GM12873 (cell line): ENCODE results near the gene NTM.
A peak's percentile ranks its signal among the peaks of the same experiment; 100 is the strongest.

ENCODE experiments used
- TF ChIP-seq, protein P1 (sequence below): IDR thresholded peaks from 2 replicates; pipeline ENCODE4 v1.5.1; 2012; ENCODE audit warnings: low read depth, mild to moderate bottlenecking, moderate library complexity, low read length, control low read depth; ENCODE audit not compliant: insufficient read depth; ENCODE audit errors: missing control alignments

The NTM gene

DNA sequence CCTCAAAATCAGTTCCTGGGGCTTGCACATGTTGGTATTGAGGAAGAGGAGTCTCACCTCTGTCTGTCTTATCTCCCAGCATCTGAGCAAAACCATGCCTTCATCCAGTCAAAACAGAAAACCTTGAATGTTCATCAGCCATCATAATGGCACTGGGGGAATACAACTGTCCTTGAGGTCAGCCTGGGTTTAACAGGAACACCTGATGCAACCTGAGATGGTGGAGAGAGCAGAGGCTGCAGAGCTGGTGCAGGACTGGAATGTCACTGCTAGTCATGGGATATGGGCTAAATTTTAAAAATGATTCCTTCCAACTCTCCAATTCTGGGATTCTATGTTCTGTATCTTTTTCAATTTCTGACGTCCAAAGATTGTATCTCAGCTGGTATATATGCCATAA, 931.0 kb downstream of the NTM start:
- TF ChIP-seq, protein P1, sequence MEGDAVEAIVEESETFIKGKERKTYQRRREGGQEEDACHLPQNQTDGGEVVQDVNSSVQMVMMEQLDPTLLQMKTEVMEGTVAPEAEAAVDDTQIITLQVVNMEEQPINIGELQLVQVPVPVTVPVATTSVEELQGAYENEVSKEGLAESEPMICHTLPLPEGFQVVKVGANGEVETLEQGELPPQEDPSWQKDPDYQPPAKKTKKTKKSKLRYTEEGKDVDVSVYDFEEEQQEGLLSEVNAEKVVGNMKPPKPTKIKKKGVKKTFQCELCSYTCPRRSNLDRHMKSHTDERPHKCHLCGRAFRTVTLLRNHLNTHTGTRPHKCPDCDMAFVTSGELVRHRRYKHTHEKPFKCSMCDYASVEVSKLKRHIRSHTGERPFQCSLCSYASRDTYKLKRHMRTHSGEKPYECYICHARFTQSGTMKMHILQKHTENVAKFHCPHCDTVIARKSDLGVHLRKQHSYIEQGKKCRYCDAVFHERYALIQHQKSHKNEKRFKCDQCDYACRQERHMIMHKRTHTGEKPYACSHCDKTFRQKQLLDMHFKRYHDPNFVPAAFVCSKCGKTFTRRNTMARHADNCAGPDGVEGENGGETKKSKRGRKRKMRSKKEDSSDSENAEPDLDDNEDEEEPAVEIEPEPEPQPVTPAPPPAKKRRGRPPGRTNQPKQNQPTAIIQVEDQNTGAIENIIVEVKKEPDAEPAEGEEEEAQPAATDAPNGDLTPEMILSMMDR, result no peak

DNA sequence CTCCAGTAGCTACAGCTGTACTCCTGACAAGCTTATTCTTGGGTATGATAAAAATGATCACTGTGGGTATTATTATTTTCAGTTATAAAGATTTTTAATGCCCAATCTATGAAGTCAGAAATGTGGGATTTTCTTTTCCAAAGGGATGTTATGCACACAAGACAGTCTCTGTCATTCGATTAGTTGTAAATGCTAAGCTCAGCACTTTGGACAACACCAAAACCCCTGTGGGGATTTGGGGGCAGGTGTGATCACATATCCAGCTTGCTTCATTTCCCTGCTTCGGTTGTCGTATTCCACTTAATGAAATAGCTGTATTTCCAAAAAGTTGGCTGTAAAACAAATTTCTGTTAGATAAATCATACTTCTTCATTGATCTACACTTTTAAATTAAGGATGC, 931.5 kb downstream of the NTM start:
- TF ChIP-seq, protein P1, result no peak

DNA sequence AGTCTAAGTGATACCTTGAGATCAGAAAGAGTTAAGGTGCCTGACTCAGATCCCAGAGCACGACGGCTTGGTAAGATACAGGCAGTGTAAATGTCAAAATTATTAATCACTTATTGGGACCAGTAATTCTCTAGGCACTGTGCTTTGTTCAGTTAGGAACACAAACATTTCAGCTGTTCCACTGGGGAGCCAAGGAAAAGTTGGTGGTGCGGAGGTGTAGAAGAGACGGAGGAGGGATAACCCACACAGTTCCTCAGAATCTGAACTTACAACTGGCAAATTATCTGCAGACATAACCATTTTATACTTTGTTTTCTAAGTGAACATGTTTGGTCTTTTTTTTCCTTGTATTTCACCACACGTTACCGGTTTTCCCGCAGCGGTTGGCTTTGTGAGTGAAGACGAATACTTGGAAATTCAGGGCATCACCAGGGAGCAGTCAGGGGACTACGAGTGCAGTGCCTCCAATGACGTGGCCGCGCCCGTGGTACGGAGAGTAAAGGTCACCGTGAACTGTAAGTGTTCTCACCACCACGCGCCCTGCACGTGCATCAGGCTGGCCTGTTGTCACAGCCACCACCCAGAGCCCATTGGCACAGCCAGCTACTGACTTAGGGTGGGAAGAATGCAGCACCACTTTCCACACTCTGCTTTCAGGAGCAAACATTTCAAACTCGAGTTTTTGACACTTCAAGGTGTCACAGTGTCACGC, 937.0 kb downstream of the NTM start:
- TF ChIP-seq, protein P1, result no peak

DNA sequence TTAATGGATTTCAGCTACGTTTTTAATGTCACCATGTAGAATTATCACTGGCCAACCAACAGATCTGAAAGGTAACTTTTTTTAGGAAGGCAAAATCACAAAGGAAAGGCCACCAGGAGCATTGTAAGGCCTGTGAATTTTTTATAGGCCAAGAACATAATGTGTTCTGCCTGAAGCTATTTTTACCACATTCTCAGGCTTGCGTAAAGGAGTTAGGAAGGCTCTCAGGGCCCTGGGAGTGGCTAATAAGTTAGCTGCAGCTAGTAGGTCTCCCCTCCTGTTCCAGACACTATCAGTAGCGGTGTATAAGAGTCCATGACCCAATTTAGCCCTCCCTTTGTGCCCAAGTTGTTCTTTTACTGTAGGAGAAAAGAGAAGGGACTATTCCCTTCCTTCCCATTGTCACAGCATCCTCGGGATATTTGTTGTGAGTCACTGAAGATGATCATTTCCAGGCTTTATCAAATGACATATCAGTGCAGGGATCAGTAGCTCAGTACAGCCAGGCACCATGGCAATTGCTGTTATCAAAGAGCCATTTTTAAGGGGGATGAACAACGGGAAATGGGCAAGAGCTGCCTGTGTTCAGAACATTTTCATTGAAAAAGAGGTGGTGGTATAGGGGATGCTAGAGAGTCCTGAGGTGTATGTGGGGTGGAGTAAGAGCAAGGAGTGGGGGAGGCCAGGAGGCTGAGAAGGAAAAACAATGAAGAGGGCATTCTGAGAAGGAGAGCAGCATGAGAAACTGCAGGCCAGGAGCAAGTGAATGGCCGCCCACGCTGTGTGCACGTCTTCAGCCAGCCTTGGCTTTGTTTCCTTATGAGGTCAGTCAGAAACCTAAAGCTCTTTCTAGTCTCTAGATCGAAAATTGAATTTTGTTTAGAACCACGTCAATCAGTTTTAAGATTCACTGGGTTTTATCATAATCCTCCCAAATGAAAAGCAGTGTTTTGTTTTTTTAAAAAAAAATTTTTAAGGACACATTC, 940.3 kb downstream of the NTM start:
- TF ChIP-seq, protein P1, result no peak

DNA sequence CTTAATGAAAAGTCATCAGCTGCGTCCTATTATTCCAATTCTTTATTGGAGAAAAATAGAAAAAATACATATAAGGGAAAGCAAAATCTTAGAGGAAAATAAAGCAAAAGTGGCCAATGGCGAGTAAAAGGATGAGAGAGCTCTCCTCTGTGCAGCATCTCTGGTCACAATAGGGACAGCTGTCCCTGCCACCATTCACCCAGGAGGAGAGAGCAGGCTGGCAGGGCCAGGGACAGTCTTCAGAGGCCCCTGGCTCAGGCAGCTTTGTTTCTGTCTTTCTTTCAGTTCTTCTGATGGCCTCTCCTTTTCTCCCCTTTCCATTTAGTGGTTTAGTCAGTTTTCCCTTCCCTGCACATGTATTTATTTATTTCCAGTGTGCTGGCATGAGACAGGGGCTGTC, 941.3 kb downstream of the NTM start:
- TF ChIP-seq, protein P1, result no peak

DNA sequence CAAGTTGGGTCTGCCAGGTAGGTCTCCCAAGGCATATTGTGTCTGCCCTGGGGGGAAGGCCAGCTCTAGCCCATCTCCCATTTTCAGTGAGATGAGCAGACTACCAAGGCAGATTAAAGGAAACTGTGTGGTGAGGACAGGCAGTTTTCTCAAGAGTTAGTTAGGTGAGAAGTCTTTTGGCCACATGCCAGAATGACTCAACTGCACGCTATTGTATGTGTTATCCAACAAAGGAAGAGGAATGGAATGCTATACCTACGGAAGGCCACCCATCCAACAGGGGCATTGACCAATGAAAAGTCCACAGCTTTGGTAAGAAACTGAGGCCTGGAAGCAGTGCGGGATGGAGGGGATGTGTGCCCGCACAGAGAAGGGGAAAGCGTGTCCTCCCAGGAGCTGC, 941.7 kb downstream of the NTM start:
- TF ChIP-seq, protein P1, result no peak

DNA sequence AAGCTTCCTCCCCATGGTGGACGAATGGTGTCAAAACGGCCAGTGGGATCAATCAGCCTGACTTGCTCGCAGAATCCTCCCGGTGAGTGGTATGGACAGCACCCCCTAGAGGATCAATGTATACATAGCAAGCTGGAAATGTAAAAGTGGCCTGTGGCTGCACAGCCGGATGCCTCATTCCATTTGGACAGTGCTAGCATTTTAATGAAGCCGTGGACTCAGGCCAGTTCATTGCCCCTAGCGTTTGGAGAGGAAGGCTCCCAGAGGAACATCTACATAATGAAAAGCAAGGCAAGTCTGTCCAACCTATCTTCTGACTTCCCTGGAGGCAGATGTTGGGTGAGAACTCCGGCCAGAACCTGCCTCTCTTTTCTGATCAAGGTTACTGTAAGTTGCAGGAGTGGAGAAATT, 942.3 kb downstream of the NTM start:
- TF ChIP-seq, protein P1, result peak; percentile 75
